AG20443 (cell line): ENCODE measurements around the gene PRKN.

ENCODE experiments used
- DNase-seq: peaks from one replicate; pipeline ENCODE4 v3.0.0; 2012; ENCODE audit warnings: low spot score, mixed read lengths

PRKN gene

DNA sequence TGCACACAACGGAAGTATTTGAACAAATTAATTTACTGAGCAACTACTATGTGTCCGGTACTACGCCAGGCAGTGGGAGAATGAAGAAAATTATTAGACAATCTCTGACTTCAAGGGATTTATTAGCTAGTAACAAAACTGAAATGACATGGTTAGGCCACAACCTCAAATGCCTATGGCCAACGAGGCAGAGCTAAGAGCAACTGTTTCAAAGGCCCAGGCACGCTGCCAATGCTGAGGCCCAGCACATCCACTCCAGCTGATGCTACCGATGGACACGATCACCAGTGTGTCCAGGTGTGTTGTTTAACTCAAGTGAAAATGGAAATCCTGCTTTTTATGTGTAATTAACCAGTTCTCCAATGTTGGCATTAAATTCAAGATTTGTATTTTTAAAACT is 420.9 kb downstream of the PRKN start:
- no peak for DNase-seq

- DNase-seq = no peak
Measured at GRCh38 chr6:162301128-162301527, 426.4 kb downstream of the PRKN start.

GRCh38 chr6:162294029-162294428 is 433.5 kb downstream of the PRKN start:
- DNase-seq = no peak

- no peak for DNase-seq
Measured at GRCh38 chr6:162292915-162293314, 434.7 kb downstream of the PRKN start.

DNA sequence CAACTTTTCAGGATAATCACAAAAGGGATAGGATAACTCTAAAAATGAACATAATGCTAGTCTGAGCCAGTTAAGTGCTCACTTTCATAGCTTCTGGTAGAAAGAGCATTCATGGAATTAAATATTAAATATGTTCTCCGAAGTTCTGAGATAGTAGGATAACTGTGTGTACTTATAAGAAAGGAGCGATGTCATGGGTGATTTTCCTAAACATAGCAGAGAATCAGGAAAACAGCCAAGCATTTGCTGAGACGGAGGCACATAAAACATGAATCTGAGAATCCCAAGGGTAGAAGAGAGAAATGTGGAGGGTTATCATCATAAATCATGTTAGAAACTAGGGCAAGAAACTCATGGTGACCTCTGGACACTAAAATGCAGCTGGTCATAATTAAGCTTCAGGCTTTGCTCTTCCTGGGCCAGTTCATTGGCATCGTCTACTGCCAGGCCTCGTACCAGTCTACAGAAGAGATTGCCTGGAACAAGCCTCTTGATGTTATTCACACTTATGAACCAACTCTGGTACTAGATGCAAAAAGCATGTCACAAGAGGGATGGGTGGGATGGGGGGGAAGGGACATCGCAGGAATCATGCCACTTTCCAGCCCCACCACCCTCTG is 436.6 kb downstream of the PRKN start:
- DNase-seq = no peak

- DNase-seq = no peak
Measured at GRCh38 chr6:162289972-162290371, 437.6 kb downstream of the PRKN start.

DNA sequence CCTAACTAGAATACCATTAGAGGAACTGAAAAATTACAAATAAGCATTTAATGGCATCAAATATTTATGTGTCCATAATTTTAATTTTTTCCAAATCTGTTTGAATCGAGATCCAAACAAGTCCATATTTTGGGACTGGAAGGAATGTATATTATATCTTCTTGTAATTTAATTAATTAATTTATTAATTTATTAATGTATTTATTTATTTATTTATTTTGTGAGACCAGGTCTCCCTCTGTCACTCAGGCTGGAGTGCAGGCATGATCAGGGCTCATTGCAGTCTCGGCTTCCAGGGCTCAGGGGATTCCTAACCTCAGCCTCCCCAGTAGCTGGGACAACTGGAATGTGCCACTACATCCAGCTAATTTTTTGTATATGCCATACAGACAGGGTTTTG is 453.6 kb downstream of the PRKN start:
- no peak for DNase-seq

DNA sequence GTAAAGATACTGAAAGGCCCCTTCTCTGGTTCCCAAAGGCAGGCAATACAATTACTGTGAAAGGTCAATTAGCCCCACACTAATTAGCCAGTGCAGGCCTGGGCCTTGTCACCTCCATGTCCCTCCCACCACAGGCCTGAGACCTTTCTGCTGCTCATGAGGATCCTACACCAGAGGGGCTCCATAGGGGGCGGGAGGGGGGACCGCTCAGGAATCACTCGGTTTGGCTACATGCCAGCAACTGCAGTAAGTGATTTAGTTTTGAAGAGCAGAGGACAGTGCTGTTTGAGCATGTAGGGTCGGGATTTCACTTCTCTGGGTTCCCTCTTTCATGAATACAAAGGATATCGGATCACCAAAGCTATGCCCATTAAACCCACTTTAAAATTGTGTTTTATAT is 455.6 kb downstream of the PRKN start:
- DNase-seq = no peak

DNA sequence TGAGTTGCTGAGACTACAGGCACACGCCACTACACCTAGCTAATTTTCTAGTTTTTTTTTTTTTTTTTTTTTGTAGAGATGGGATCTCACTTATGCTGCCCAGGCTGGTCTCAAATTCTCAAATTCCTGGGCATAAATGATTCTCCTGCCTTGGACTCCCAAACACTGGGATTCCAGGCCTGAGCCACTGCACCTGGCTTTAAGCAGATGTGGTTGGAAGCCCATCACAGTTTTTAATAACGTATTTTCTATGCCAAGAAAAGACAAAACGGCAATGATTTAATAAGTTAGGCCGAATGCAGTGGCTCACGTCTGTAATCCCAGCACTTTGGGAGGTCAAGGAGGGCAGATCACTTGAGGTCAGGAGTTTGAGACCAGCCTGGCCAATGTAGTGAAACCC is 456.6 kb downstream of the PRKN start:
- DNase-seq = no peak

DNA sequence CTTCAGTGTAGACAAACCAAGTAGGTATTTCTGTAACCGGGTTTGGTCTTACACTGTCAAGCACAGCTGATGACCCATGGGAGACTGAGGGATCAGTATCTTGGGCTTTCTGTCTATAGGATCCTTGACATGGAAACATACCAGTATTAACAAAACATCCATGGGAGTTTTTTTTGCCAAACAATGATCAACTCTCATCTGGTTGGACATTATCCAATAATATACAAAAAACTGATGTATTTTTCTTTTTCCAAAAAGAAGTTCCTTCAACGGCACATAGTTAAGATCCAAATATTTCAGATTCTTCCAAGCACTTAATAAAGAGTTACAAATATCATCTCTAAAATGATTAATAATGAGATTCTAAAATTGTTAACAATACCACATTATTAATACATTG is 459.9 kb downstream of the PRKN start:
- no peak for DNase-seq

DNA sequence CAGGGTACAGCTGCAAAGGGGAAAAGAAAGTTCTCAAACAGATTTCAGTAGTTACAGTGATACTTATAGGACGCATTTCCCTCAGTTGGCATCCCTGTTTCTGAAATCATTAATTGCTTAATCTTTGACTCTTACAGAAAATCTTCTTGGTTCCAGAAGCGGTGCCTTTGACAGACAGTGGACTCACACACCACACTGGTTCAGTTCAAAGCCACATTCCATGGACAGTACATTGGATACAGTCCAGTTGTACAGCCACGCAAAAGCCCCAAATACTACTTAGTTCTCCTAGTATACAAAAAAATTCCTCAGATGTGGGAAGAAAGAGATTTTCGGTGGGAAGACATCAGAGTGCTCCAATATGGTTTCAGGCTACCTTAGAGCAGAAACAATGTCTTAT is 460.4 kb downstream of the PRKN start:
- DNase-seq = no peak

- DNase-seq = no peak
Measured at GRCh38 chr6:162264581-162264980, 463.0 kb downstream of the PRKN start.

- no peak for DNase-seq
Measured at GRCh38 chr6:162262466-162263196, 464.9 kb downstream of the PRKN start.

DNA sequence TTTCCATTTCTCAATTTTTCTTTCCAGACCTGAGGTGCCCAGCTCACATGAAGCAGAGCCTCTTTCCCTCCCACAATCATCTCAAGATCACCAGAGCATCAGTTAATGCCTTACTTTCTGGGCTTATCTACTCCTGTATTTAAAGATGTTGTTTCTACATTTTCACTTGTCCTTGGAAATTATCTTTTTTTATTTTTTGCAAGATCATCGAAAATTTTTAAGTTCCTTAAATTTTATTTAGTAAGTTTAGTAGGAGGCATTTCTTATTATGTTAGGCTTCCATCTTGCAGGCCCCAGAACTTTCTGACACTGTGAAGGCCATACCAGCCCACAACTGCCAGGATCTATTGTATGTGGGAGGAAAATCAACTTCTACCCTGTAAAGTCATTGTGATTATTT is 466.0 kb downstream of the PRKN start:
- no peak for DNase-seq

DNA sequence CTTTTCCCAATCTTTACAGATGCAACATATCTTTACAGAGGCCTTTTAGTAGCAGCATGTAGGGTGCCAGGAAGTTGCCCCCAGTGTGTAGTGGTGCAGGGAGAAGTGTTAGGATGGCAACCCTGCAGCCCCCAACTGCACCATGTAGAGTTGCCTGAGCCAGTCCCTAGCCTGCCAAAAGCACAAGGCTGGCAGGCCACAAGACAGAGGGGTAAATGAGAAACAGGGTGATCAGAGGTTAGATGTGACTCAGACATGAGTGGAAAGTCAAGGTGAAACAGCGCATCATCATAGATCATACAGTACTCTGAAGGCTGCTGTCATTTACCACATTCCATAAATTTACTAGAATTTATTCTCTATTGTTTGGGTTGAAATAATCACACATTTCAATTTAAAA is 467.5 kb downstream of the PRKN start:
- DNase-seq = no peak

DNA sequence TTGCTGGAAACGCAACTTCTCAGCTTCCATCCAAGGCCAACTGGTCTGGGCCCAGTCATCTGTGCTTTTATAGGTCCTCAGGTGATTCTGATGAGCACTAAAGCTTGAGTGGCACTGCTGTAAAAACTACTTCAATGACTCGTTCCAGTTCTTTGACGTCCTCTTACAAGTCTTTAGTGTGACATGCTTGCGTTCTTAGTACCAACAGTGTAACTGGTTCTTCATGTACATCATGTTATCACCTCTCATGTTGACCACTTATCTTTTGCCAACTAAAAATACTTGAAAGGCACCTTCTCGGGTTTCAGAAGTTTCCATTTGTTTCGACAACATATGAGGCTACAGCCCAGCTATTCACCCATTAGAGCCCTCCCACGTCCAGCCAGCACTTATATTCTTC is 468.9 kb downstream of the PRKN start:
- DNase-seq = no peak

GRCh38 chr6:162256361-162256760 is 471.2 kb downstream of the PRKN start:
- no peak for DNase-seq

DNA sequence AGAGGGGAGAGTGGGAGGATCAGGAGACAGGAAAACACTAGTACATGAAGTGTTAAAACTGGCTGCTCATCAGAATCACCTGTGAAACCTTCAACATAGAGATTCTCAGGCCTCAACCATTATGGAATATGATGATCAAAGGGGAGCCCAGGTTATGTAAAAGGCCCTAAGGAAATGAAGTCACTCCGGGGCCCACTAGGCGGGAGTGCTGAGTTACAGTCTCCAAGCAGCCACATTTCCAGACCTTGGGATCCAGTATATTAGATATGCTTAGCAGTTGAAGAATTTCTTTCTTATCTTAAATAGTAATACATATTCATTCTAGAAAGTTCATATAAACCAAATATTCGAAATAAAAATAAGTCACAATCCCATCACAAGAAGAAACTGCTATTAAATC is 476.3 kb downstream of the PRKN start:
- DNase-seq = no peak

DNA sequence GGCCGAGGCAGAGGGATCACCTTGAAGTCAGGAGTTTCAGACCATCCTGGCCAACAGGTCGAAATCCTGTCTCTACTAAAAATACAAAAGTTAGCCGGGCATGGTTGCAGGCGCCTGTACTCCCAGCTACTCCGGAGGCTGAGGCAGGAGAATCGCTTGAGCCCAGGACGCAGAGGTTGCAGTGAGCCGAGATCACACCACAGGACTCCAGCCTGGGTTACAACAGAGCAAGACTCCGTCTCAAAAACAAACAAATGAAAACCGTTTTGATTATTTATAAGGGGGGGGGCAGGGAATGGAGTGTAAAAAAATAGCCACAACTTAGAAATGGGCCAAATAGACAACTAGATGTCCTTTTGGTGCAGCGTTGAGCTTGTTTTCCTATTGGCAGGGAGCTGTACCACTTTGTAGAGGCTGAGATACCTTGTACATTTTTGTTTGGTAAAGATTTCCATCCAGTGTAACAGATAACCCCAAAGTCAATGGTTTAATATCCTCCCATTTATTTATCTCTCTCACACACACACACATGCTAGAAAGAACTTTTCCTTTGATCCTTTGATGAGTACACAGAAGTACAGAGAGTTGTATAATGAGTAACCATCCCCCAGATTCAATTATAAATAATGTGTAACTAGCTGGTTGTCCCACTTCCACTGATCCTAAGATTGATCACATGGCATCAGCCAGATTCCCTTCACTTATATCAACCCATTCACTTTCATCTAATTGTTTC is 477.5 kb downstream of the PRKN start:
- DNase-seq = no peak

- DNase-seq = no peak
Measured at GRCh38 chr6:162245830-162246420, 481.6 kb downstream of the PRKN start.

DNA sequence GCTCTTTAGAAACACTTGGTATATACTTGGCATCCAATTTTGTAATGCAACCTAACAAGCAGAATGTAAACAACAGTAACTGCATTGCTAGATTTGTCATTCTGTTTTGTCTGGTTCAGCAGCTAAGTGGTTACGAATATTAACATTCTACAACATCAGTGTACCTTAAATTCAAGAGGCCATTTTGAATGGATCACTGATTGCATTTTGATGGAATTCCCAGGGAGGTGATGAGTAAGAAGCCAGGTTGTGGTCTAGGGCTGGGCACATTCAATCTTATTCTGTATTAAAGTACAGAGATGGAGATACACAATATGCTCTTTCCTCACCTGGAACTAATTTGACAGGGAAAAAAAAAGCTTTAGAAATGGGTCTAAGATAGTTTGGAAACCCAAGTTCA is 483.5 kb downstream of the PRKN start:
- DNase-seq = no peak

DNA sequence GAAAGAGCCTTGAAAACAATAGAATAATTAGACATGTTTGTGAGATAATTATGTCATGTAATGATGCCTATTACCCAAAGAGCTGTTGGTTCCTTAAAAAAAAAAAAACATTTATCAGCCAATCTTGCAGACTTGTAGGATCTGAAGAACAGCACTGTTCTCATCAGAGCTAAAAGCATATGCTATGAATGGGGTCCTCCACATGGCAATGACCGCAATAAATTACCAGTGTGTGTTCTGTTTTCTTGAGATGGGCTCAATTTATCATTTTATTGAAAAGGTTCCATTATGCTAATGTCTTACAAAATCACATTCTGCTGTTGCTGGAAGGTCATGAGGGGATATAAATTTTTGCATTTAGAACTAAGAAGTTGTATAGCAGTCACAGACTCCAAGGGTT is 484.7 kb downstream of the PRKN start:
- DNase-seq = no peak

GRCh38 chr6:162239330-162239729 is 488.2 kb downstream of the PRKN start:
- no peak for DNase-seq
